GM12892 (cell line): Measurements from ENCODE around the gene FBXO24.

Experiments used
- POLR2A ChIP-seq: IDR thresholded peaks from 2 replicates; pipeline ENCODE4 v1.6.1; 2011; ENCODE audit warnings: low read depth, low read length, control low read depth
- POLR2AphosphoS5 ChIP-seq: IDR thresholded peaks from 2 replicates; pipeline ENCODE4 v1.6.1; 2011; ENCODE audit warnings: low read depth, low read length, control low read depth
- TAF1 ChIP-seq: IDR thresholded peaks from 2 replicates; pipeline ENCODE4 v1.6.1; 2011; ENCODE audit warnings: low read depth, mild to moderate bottlenecking, control low read depth, low read length, borderline replicate concordance

- TF ChIP-seq POLR2A (no peak), POLR2AphosphoS5 (no peak), TAF1 (no peak)
Measured at GRCh38 chr7:100603726-100604027, 17.5 kb downstream of the FBXO24 start.
